Sigmoid colon (tissue), 7 donors: ENCODE measurements around the gene SYNPO2. TPM values are rescaled to one million over a fixed set of nuclear protein-coding genes. Genes with fewer than 3 reads are reported as not detected.

Experiments used
- DNase-seq: peaks from one replicate; pipeline ENCODE4 v3.0.0-alpha.2; 2019
- H3K27ac ChIP-seq, 4 donors: fragments of 200-600 bp; sonication (generic); one replicate each; pipeline ENCODE4 v1.5.1; 2016 to 2019; ENCODE audit warnings: mild to moderate bottlenecking in 1 of 4
- H3K27me3 ChIP-seq, 3 donors: fragments of 200-600 bp; sonication (generic); one replicate each; pipeline ENCODE4 v1.5.1; 2019; ENCODE audit warnings: mild to moderate bottlenecking in 1 of 3
- H3K36me3 ChIP-seq, 4 donors: fragments of 200-600 bp; sonication (generic); one replicate each; pipeline ENCODE4 v1.5.1; 2016 to 2019
- H3K4me1 ChIP-seq, 4 donors: fragments of 200-600 bp; sonication (generic); one replicate each; pipeline ENCODE4 v1.5.1; 2017 to 2019
- H3K4me3 ChIP-seq, 4 donors: fragments of 200-600 bp; sonication (generic); one replicate each; pipeline ENCODE4 v1.5.1; 2017 to 2019; ENCODE audit warnings: mild to moderate bottlenecking in 2 of 4, moderate library complexity in 1 of 4
- H3K9me3 ChIP-seq, 4 donors: fragments of 200-600 bp in 3 of 4; sonication (generic) in 3 of 4; one replicate each; pipeline versions ENCODE4 v1.5.1 to v1.6.1; 2013 to 2019
- CTCF ChIP-seq, 4 experiments: fragments of 450-650 bp in 3 of 4; fragments of 200-600 bp in 1 of 4; IDR thresholded peaks; one replicate each; pipeline ENCODE4 v1.5.1; 2016 to 2019; ENCODE audit warnings: antibody characterized with exemption in 4 of 4, mild to moderate bottlenecking in 3 of 4, moderate library complexity in 2 of 4
- EP300 ChIP-seq, 4 donors: sonication (generic); formaldehyde crosslinking; IDR thresholded peaks; one replicate each; pipeline ENCODE4 v1.6.1; 2017; ENCODE audit warnings: antibody characterized with exemption in 4 of 4
- POLR2A ChIP-seq, 2 donors: fragments of 450-650 bp; IDR thresholded peaks; one replicate each; pipeline ENCODE4 v1.6.1; 2016; ENCODE audit warnings: antibody characterized with exemption in 2 of 2, mild to moderate bottlenecking in 2 of 2, moderate library complexity in 2 of 2
- POLR2AphosphoS5 ChIP-seq, 4 donors: sonication (generic); formaldehyde crosslinking; IDR thresholded peaks; one replicate each; pipeline ENCODE4 v1.6.1; 2017; ENCODE audit warnings: antibody characterized with exemption in 4 of 4
- WGBS, 2 donors: extraction: QIAGEN DNeasy Blood & Tissue Kit; methylation state at CpG; one replicate each; pipeline ENCODE4 v1.1.7; 2013; 5-methylcytosine and 5-hydroxymethylcytosine counted together
- intact Hi-C: fragments of 100-400 bp; cut with DNase I; formaldehyde crosslinking; loops from one replicate; pipeline ENCODE4 v1.15.1; 2023
- polyA plus RNA-seq, 3 donors: library from polyadenylated mRNA; stranded (reverse); fragments of 200-250 nt; gene quantifications; one replicate each; pipeline ENCODE4 v1.2.3, GENCODE V29; 2013
- total RNA-seq, 4 donors: library from RNA; depleted of rRNA; stranded (reverse); fragments of >200 nt; gene quantifications; one replicate each; pipeline ENCODE4 v1.1.0, GENCODE V29; 2016
- donor health status: healthy with polysubstance abuse.
- donor health status: Bipolar disorder and iron deficiency.
- donor health status: healthy.

The SYNPO2 gene
- total and polyA plus RNA-seq, 7 donors, result 2.1 to 1,591 (median 611) TPM

- TF ChIP-seq CTCF (IDR thresholded peaks at IDR 0.05), result no peak
- peak in 1 of 4 donors; percentile 15 for TF ChIP-seq POLR2AphosphoS5 (IDR thresholded peaks at IDR 0.05)
- TF ChIP-seq POLR2A (IDR thresholded peaks at IDR 0.05), result no peak
- Histone ChIP-seq H3K4me3 (peak overlapping the region; percentile 39 to 55 (median 50)), H3K36me3 (peaks cover 22 to 60% (median 36%) of the 10 kb centered on the region in 4 donors), H3K4me1 (peaks cover 0 to 36% (median 23%) of the 10 kb centered on the region in 4 donors), H3K27ac (peak overlapping the region; percentile 84 to 98 (median 94)), H3K9me3 (no peaks in the 10 kb centered on the region), H3K27me3 (no peaks in the 10 kb centered on the region)
- intact Hi-C loops, result loop anchor here (2.0 kb wide), 1 partner anchor 38 kb away; no protein-coding TSS in a partner anchor
- WGBS, 2 donors, result 87 to 93% methylated on average over 12 of the region's 12 CpGs
- DNase-seq, result no peak
Observed at GRCh38 chr4:119030536-119030890, 141.9 kb downstream of the SYNPO2 start.

- TF ChIP-seq POLR2A (IDR thresholded peaks at IDR 0.05) (peak in 1 of 2 donors; percentile 42), EP300 (IDR thresholded peaks at IDR 0.05) (no peak), CTCF (IDR thresholded peaks at IDR 0.05) (no peak), POLR2AphosphoS5 (IDR thresholded peaks at IDR 0.05) (peak in 3 of 4 donors; percentile 59 to 70 (median 63))
- WGBS, 2 donors, result 86 to 96% methylated on average over 11 of the region's 11 CpGs
- H3K27me3 ChIP-seq, result no peaks in the 10 kb centered on the region
- H3K36me3 ChIP-seq, result peaks cover 22 to 63% (median 36%) of the 10 kb centered on the region in 4 donors
- peaks cover 0 to 40% (median 28%) of the 10 kb centered on the region in 4 donors for H3K4me1 ChIP-seq
- peak overlapping the region; percentile 84 to 98 (median 94) for H3K27ac ChIP-seq
- H3K4me3 ChIP-seq, result peak overlapping the region; percentile 39 to 55 (median 50)
- intact Hi-C loops, result loop anchor here (2.0 kb wide), 1 partner anchor 38 kb away; no protein-coding TSS in a partner anchor
- H3K9me3 ChIP-seq, result no peaks in the 10 kb centered on the region
- no peak for DNase-seq
Observed at GRCh38 chr4:119031218-119031617, 142.6 kb downstream of the SYNPO2 start.

- Histone ChIP-seq H3K27ac (peak overlapping the region; percentile 84 to 98 (median 94)), H3K4me1 (peaks cover 0 to 59% (median 43%) of the 10 kb centered on the region in 4 donors), H3K27me3 (no peaks in the 10 kb centered on the region), H3K36me3 (peaks cover 22 to 63% (median 36%) of the 10 kb centered on the region in 4 donors), H3K9me3 (no peaks in the 10 kb centered on the region), H3K4me3 (peak overlapping the region; percentile 39 to 55 (median 50))
- TF ChIP-seq POLR2A (IDR thresholded peaks at IDR 0.05) (no peak), POLR2AphosphoS5 (IDR thresholded peaks at IDR 0.05) (peak in 2 of 4 donors; percentile 49 to 64), CTCF (IDR thresholded peaks at IDR 0.05) (no peak), EP300 (IDR thresholded peaks at IDR 0.05) (no peak)
- WGBS, 2 donors, result 73 to 77% methylated on average over 6 of the region's 6 CpGs
- intact Hi-C loops, result no loop called here
- no peak for DNase-seq
Observed at GRCh38 chr4:119032921-119033685, 144.4 kb downstream of the SYNPO2 start.

- Histone ChIP-seq H3K9me3 (no peaks in the 10 kb centered on the region), H3K27ac (peak overlapping the region; percentile 84 to 98 (median 94)), H3K36me3 (peaks cover 22 to 63% (median 36%) of the 10 kb centered on the region in 4 donors), H3K27me3 (no peaks in the 10 kb centered on the region), H3K4me3 (peak overlapping the region; percentile 39 to 55 (median 50)), H3K4me1 (peaks cover 0 to 72% (median 49%) of the 10 kb centered on the region in 4 donors)
- WGBS, 2 donors, result 80 to 86% methylated on average over 4 of the region's 4 CpGs
- intact Hi-C loops, result loop anchor here (5.0 kb wide), 1 partner anchor 267 kb away; no protein-coding TSS in a partner anchor
- no peak for DNase-seq
- TF ChIP-seq POLR2AphosphoS5 (IDR thresholded peaks at IDR 0.05) (peak; percentile 7 to 78 (median 50)), CTCF (IDR thresholded peaks at IDR 0.05) (peak in 2 of 4 experiments; percentile 6 to 35), POLR2A (IDR thresholded peaks at IDR 0.05) (peak in 1 of 2 donors; percentile 17), EP300 (IDR thresholded peaks at IDR 0.05) (no peak)
Observed at GRCh38 chr4:119034276-119035008, 145.8 kb downstream of the SYNPO2 start.
